Measurements from ENCODE around the gene LHX1.

Gene LHX1

DNA sequence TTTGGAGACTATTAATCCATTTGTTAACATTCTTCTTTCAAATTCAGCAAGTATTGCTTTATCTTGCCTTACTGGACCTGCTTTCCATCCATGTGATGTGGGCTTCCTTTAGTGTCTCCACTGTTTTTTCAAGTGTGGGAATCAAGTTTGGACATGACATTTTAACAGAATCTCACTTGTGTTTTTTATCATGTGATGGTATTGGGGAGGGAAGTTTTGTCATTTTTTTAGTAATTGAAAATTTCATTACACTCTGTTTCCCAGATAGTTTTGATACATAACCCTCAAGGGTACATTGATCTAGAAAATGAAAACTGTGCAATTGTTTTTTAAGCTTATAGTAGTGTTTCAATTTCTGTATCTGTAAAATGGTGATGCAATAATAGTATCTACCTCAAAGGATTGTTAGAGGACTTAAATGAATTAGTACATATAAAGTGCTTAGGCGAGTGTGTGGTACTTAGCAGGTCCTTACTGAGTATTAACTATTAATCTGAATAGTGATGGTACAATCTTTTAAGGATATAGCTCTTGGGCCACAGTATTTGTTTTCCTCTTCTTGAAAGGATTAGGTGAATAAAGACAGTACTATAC is 38.7 kb downstream of the LHX1 start:
- no peak for ATAC-seq
- TF ChIP-seq ESRRG (CRISPR knock-in tag; IDR thresholded peaks at IDR 0.05): no peak

DNA sequence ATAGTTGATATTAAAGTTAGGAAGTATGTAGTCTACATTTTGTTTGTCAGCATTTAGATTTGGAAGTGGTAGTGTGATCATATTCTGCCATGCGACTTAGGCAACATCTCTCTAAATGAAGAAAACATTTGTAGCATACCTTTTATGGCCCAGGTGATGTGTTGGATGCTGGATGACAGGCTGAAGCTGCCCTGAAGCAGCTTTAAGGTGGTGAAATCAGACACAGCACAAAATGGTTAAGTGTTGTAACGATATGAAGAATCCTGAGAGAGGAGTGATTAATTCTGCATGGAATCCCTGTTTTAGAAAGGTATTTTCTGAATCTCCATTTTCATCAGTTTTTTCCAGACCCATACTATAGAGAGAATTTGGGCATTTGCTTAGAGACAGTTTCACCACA is 39.8 kb downstream of the LHX1 start:
- TF ChIP-seq, protein P1, sequence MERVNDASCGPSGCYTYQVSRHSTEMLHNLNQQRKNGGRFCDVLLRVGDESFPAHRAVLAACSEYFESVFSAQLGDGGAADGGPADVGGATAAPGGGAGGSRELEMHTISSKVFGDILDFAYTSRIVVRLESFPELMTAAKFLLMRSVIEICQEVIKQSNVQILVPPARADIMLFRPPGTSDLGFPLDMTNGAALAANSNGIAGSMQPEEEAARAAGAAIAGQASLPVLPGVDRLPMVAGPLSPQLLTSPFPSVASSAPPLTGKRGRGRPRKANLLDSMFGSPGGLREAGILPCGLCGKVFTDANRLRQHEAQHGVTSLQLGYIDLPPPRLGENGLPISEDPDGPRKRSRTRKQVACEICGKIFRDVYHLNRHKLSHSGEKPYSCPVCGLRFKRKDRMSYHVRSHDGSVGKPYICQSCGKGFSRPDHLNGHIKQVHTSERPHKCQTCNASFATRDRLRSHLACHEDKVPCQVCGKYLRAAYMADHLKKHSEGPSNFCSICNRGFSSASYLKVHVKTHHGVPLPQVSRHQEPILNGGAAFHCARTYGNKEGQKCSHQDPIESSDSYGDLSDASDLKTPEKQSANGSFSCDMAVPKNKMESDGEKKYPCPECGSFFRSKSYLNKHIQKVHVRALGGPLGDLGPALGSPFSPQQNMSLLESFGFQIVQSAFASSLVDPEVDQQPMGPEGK (CRISPR knock-in tag; IDR thresholded peaks at IDR 0.05; ENCODE audit: borderline replicate concordance): no peak
- TF ChIP-seq CSDC2 (CRISPR knock-in tag; IDR thresholded peaks at IDR 0.05) (no peak), ZFP30 (CRISPR knock-in tag; IDR thresholded peaks at IDR 0.05) (no peak), OSR1 (CRISPR knock-in tag; IDR thresholded peaks at IDR 0.05) (no peak), BACH2 (CRISPR knock-in tag; IDR thresholded peaks at IDR 0.05; ENCODE audit: borderline replicate concordance) (no peak), ZFP3 (CRISPR knock-in tag; IDR thresholded peaks at IDR 0.05) (no peak), ARNTL (CRISPR knock-in tag; IDR thresholded peaks at IDR 0.05; ENCODE audit: borderline replicate concordance, low read depth) (no peak), ESRRG (CRISPR knock-in tag; IDR thresholded peaks at IDR 0.05) (no peak), PPARA (CRISPR knock-in tag; IDR thresholded peaks at IDR 0.05; ENCODE audit: borderline replicate concordance) (no peak), TCF4 (CRISPR knock-in tag; IDR thresholded peaks at IDR 0.05; ENCODE audit: borderline replicate concordance) (no peak)
- TF ChIP-seq, protein P2, sequence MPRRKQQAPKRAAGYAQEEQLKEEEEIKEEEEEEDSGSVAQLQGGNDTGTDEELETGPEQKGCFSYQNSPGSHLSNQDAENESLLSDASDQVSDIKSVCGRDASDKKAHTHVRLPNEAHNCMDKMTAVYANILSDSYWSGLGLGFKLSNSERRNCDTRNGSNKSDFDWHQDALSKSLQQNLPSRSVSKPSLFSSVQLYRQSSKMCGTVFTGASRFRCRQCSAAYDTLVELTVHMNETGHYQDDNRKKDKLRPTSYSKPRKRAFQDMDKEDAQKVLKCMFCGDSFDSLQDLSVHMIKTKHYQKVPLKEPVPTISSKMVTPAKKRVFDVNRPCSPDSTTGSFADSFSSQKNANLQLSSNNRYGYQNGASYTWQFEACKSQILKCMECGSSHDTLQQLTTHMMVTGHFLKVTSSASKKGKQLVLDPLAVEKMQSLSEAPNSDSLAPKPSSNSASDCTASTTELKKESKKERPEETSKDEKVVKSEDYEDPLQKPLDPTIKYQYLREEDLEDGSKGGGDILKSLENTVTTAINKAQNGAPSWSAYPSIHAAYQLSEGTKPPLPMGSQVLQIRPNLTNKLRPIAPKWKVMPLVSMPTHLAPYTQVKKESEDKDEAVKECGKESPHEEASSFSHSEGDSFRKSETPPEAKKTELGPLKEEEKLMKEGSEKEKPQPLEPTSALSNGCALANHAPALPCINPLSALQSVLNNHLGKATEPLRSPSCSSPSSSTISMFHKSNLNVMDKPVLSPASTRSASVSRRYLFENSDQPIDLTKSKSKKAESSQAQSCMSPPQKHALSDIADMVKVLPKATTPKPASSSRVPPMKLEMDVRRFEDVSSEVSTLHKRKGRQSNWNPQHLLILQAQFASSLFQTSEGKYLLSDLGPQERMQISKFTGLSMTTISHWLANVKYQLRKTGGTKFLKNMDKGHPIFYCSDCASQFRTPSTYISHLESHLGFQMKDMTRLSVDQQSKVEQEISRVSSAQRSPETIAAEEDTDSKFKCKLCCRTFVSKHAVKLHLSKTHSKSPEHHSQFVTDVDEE (CRISPR knock-in tag; IDR thresholded peaks at IDR 0.05): no peak
- TF ChIP-seq, protein P3, sequence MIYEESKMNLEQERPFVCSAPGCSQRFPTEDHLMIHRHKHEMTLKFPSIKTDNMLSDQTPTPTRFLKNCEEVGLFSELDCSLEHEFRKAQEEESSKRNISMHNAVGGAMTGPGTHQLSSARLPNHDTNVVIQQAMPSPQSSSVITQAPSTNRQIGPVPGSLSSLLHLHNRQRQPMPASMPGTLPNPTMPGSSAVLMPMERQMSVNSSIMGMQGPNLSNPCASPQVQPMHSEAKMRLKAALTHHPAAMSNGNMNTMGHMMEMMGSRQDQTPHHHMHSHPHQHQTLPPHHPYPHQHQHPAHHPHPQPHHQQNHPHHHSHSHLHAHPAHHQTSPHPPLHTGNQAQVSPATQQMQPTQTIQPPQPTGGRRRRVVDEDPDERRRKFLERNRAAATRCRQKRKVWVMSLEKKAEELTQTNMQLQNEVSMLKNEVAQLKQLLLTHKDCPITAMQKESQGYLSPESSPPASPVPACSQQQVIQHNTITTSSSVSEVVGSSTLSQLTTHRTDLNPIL (CRISPR knock-in tag; IDR thresholded peaks at IDR 0.05; ENCODE audit: low read depth): no peak
- no peak for ATAC-seq

DNA sequence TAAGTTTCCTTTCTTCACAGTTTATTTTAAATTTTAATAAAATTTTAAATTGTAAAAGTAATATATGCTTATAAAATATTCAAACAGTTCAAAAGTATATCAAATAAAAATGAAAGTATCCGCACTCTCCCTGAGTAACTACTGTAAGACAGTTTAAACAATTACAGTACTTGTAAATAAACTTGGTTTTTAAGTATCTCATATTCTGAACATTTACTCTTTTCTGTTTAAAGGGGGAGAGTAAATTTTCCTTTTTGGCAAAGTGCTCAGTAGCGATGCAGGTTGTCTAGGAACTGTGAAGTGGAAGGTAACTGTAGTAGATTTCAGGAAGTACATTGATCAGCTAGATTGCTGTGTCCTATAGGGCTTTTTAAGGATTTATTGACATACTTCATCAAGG is 40.3 kb downstream of the LHX1 start:
- TF ChIP-seq, protein P1 (CRISPR knock-in tag; IDR thresholded peaks at IDR 0.05; ENCODE audit: borderline replicate concordance): no peak
- no peak for TF ChIP-seq ZC3H10 (CRISPR knock-in tag; IDR thresholded peaks at IDR 0.05)
- TF ChIP-seq, protein P3 (CRISPR knock-in tag; IDR thresholded peaks at IDR 0.05; ENCODE audit: low read depth): no peak
- no peak for ATAC-seq

DNA sequence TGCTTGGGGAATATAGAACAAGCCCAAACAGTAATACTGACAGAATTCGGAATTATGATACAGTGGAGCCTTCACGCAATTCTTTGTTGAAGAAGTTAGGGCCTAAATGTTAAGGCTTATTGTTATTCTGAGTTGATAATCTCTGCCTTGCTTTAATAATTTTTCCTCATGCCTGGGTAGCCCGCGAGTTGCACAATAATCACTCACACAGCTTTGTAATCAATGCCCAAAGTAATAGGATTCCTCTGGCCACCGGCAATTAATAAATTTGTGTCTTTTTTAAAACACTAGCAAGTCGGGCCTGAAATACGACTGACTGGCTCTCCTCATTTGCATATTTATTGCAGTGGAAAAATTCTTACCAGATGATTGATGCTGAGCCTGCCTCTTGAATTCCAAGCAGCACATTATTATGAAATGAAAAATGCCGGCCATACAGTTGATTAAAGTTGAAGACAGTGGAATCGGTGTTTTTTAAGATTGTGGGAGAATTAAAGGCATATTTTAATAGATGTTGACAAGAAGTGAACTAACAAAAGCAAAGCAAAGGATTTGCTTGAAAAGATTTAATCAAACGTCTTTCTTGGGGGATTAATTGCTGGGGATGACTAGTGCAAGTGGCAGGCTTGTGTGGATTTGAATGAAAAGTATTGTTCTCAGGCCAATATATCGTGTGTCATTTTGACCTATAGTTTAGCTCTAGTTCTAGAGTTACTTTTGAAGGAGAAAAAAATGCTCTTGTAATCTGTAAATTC is 41.7 kb downstream of the LHX1 start:
- ATAC-seq: no peak
- TF ChIP-seq ZNF70 (CRISPR knock-in tag; IDR thresholded peaks at IDR 0.05): no peak
- no peak for TF ChIP-seq ZNF8 (CRISPR knock-in tag; IDR thresholded peaks at IDR 0.05)
- TF ChIP-seq GLIS3 (CRISPR knock-in tag; IDR thresholded peaks at IDR 0.05): no peak
- no peak for TF ChIP-seq RARB (CRISPR knock-in tag; IDR thresholded peaks at IDR 0.05)
- no peak for TF ChIP-seq OSR1 (CRISPR knock-in tag; IDR thresholded peaks at IDR 0.05)
- TF ChIP-seq, protein P4, sequence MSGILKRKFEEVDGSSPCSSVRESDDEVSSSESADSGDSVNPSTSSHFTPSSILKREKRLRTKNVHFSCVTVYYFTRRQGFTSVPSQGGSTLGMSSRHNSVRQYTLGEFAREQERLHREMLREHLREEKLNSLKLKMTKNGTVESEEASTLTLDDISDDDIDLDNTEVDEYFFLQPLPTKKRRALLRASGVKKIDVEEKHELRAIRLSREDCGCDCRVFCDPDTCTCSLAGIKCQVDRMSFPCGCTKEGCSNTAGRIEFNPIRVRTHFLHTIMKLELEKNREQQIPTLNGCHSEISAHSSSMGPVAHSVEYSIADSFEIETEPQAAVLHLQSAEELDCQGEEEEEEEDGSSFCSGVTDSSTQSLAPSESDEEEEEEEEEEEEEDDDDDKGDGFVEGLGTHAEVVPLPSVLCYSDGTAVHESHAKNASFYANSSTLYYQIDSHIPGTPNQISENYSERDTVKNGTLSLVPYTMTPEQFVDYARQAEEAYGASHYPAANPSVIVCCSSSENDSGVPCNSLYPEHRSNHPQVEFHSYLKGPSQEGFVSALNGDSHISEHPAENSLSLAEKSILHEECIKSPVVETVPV (CRISPR knock-in tag; IDR thresholded peaks at IDR 0.05): no peak
- TF ChIP-seq, protein P5, sequence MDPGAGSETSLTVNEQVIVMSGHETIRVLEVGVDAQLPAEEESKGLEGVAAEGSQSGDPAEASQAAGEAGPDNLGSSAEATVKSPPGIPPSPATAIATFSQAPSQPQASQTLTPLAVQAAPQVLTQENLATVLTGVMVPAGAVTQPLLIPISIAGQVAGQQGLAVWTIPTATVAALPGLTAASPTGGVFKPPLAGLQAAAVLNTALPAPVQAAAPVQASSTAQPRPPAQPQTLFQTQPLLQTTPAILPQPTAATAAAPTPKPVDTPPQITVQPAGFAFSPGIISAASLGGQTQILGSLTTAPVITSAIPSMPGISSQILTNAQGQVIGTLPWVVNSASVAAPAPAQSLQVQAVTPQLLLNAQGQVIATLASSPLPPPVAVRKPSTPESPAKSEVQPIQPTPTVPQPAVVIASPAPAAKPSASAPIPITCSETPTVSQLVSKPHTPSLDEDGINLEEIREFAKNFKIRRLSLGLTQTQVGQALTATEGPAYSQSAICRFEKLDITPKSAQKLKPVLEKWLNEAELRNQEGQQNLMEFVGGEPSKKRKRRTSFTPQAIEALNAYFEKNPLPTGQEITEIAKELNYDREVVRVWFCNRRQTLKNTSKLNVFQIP (CRISPR knock-in tag; IDR thresholded peaks at IDR 0.05; ENCODE audit: borderline replicate concordance, low read depth): no peak
- TF ChIP-seq, protein P3 (CRISPR knock-in tag; IDR thresholded peaks at IDR 0.05; ENCODE audit: low read depth): no peak
- no peak for TF ChIP-seq ZFP30 (CRISPR knock-in tag; IDR thresholded peaks at IDR 0.05)
- TF ChIP-seq ZC3H10 (CRISPR knock-in tag; IDR thresholded peaks at IDR 0.05): no peak
- TF ChIP-seq BACH2 (CRISPR knock-in tag; IDR thresholded peaks at IDR 0.05; ENCODE audit: borderline replicate concordance): no peak
- no peak for TF ChIP-seq SNAI2 (CRISPR knock-in tag; IDR thresholded peaks at IDR 0.05)
- no peak for TF ChIP-seq TOX (CRISPR knock-in tag; IDR thresholded peaks at IDR 0.05; ENCODE audit: borderline replicate concordance)
